Amniotic stem cell (primary cell): ENCODE results near the gene SLC26A2.
A peak's percentile ranks its signal among the peaks of the same experiment; 100 is the strongest.

Source experiments
- DNase-seq: peaks from one replicate; lab custom pipeline; 2025; lab: John Stamatoyannopoulos, UW

Gene SLC26A2

DNA sequence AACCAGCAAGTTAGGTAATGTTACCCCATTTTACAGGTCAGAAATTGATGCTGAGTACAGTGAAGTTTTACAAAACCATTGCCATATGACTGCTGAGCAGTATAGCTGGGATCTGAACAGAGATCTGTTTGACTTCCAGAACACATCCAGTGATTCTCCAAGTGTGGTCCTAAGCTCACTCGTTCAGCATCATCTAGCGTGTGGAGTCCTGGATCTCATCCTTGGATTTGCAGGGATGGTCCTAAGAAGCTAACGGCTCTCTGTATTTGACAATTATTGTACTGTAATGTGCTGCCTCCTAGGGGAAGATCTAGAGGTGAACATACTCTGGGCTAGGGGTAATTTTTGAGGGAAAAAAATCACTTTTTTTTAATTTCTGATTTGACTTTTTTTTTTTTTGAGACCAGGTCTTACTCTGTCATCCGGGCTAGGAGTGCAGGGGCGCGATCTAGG, 1.4 kb downstream of the SLC26A2 start:
- peak; percentile 19 for DNase-seq

DNA sequence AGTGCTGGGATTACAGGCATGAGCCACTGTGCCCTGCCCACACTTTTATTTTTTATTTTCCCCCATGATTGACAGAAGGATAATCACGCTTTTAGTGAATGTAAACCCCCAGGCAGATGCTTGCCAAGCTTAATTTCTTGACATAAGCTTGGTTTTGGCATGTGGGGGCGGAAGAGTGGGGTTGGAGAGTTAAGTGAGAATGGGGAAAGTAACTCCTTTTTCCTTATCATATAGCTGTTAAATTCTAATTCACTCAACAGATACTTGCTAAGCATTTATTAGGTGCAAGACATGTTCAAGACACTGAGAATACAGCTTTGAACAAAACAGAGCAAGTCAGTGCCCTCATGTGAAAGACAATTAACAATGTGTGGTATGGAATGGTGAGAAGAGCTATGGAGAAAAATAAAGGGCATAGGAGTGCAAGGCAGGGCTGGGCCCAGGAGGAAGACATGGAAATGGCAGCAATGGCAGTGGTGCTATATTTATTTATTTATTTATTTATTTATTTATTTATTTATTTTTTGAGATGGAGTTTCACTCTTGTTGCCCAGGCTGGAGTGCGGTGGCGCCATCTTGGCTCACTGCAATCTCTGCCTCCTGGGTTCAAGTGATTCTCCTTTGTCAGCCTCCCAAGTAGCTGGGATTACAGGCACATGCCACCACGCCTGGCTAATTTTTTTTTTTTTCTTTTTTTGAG, 2.2 kb downstream of the SLC26A2 start:
- no peak for DNase-seq

GRCh38 chr5:149963729-149964128, 3.2 kb downstream of the SLC26A2 start:
- DNase-seq: no peak

DNA sequence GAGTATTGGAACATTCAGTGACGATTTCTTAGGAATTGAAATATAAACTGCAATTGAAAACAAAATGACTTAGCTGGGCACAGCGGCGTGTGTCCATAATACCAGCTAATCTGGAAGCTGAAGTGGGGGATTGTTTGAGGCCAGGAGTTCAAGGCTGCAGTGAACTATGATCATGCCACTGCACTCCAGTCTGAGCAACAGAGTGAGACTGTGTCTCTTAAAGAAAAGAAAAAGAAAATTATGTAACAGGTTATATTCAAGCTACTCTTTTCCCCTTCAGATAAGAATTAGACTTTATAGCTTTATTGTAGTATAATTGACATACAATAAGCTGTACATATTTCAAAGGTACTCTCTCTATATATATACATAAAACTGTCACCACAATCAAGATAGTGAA, 6.4 kb downstream of the SLC26A2 start:
- DNase-seq: no peak

- DNase-seq: no peak
Observed at GRCh38 chr5:149969181-149969930, 8.8 kb downstream of the SLC26A2 start.

GRCh38 chr5:149975409-149975808, 14.9 kb downstream of the SLC26A2 start:
- DNase-seq: no peak

DNA sequence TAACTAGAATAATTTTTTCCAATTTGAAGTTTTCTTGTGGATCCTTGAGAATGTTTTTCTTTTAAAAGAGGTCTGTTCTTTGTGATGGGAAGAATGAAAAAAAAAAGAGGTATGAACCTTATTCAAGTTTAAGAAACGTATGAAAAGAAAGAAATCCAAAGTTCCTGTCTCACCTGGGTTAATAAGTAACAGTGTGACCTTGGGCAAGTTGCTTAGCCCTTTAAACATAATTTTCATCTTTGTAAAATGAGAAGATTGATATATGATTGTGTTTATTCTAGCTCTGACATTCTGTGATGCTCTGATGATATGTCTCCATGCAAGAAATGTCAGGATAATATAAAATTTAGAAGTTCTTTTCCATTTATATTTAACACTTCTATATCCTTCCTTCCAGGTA, 19.3 kb downstream of the SLC26A2 start:
- no peak for DNase-seq

DNA sequence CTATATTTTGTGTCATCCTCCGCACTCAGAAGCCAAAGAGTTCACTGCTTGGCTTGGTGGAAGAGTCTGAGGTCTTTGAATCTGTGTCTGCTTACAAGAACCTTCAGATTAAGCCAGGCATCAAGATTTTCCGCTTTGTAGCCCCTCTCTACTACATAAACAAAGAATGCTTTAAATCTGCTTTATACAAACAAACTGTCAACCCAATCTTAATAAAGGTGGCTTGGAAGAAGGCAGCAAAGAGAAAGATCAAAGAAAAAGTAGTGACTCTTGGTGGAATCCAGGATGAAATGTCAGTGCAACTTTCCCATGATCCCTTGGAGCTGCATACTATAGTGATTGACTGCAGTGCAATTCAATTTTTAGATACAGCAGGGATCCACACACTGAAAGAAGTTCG, 20.6 kb downstream of the SLC26A2 start:
- DNase-seq: no peak

DNA sequence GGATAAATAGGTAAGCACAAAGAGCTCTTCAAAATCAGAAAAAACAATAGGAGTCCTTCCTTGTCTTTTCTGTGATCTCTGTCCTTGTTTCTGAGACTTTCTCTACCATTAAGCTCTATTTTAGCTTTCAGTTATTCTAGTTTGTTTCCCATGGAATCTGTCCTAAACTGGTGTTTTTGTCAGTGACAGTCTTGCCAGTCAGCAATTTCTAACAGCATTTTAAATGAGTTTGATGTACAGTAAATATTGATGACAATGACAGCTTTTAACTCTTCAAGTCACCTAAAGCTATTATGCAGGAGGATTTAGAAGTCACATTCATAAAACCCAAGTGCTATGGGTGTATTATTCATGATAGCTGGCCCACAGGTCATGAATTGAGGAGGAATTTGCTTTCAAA, 21.9 kb downstream of the SLC26A2 start:
- DNase-seq: no peak

- DNase-seq: no peak
Observed at GRCh38 chr5:149988126-149988525, 27.6 kb downstream of the SLC26A2 start.

DNA sequence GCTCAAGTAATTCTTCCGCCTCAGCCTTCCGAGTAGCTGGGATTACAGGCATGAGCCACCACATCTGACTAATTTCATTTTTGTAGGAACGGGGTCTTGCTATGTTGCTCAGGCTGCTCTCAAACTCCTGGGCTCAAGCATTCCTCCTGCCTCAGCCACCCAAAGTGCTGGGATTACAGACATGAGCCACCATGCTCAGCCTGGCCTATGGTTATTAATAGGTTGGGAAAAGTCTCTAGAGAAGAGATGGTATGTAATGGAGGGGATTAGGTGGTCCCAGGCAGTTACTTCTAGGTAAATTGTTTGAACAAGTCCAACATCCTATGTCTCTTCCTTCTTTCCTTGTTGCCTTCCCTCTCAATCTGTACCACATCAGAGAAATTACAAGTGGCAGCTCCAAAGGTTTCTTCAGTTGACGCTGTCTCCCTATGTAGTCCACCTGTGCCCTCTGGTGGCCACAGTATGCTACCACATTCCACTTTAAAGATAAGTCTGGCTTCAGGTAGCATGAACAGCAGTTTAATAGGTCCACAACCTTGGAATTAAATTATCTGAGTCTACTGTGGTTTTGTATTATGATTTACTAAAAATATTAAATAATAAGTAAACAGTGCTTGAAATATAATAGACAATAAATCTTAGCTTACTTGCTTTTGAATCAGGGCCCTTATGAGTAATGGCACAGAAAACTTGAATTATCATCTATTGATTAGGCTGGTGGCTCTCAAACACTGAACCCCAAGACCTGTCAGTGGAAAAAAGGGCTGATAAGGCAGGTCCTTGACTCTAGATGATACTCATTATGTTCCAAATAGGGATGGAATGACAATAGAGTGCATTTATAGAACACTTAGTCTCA, 30.2 kb downstream of the SLC26A2 start:
- peak; percentile 70 for DNase-seq

- DNase-seq: no peak
Observed at GRCh38 chr5:149993471-149993870, 32.9 kb downstream of the SLC26A2 start.

- DNase-seq: no peak
Observed at GRCh38 chr5:149995385-149996204, 35.0 kb downstream of the SLC26A2 start.

- DNase-seq: no peak
Observed at GRCh38 chr5:149996205-149996890, 35.8 kb downstream of the SLC26A2 start.

- no peak for DNase-seq
Observed at GRCh38 chr5:149998281-149998680, 37.7 kb downstream of the SLC26A2 start.

DNA sequence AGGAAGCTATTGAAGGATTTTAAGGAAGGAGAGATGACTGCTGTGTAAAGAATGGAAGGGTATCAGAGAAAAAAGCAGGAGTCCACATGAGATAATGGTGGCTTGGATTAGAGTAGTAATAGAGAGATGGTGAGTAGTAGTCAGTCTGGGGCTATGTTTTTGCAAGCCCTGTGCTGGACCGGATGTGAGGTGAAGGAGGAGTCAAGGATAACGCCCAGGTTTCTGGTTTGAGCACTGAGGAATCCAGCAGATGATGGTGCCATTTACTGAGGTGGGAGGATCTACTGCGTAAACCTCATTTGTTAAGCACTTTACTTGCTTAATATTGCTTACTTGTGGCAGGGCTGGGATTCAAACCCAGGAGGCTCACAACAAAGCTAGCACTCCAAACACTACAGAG, 38.8 kb downstream of the SLC26A2 start:
- DNase-seq: no peak

DNA sequence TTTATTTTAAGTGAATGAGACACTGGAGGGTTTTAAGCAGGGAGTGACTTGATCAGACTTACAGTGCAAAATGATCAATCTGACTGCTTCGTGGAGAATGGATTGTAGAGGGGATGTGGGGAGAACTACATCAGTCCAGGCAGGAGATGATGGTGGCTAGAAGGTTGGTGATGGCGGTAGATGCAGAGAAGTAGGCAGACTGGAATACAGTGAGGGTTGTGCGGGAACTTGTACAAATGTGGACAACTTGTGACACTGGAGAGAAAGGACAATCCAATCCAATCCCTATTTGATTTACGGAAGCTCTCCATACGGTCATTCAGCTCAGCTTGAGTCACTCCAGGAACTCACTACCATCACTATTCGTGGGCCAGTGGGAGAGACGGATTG, 39.3 kb downstream of the SLC26A2 start:
- DNase-seq: peak; percentile 54

DNA sequence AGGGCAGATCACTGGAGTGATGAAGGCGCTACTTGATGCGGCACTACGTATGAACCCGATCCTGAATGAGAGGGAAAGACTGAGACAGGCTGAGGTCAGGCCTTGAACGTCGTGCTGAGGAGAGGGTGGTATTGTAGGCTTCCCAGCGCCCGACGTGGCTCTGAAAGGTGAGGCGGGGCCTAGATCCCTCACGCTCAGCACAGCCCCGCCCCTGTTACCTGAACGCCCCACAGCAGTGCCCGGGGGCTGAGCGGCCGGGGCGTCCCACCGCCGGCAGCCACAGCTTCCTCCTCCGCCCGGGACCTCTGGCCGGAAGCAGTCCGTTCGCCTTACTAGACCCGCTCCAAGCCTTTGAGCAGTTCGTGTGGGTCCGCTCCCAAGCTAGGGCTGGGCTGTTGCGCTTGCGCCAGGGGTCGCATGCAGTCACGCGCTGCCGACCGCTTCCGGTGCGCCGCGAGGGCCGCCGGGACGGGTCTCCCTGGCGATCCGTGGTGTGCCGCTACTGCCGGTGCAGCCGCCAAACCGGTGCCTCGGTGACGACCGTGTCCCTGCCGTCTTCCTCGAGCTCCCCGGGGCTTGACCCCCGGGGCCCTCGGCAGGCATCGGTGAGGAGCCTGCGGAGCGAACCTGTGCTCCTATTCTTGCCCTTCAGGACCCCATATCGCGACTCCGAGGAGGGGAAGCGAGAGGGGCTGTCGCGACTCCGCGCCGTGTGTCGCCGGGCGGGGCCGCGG, 39.9 kb downstream of the SLC26A2 start, which contains the start of the genes HMGXB3 and TIGD6:
Gene HMGXB3 (plus strand): TSS at position 484 of the 734 bp plus-strand sequence. CDS start 4,114 bp downstream, outside the sequence.
Gene TIGD6 (minus strand): TSS at position 399 of the 734 bp plus-strand sequence. CDS start 4,306 bp downstream, outside the sequence.
- DNase-seq: peak; percentile 83

DNA sequence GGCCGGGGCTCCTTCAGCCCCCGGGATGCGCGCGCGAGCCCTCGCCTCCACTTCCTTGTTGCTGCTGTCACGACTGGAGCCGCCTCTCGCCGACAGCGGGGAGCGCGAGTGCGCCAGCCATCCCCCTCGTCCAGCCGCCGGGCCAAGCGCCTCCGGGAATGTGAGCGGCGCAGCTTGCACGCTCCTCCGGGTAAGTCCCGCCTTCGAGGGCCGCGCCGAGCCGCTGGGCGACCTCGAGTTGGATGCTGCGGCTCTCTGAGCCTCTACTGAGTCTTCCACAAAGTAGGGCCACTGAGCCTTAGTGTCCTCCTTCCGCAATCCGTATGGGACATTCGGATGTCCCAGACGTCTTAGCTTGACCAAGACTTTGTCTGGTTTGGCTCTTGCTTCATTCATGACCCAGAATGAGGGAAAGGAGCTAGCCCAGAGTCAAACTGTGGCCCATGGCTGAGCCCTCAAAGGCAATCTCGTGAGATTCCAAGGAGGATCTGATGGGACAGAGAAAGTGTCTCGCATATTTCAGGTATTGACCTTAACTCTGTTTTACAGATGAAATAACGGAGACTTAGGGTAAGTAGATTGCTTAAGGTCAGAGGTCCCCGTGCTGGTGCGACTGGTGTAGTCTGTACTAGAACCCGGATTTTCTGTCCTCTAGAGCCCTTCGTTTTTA, 40.6 kb downstream of the SLC26A2 start:
- no peak for DNase-seq
